ENCODE measurements around the gene DUOXA1.
"Not testable (repeated sequence)": the region's sequence is repeated elsewhere in the genome, so short reads cannot be mapped to it uniquely, and the experiment has no call there.

Gene DUOXA1

DNA sequence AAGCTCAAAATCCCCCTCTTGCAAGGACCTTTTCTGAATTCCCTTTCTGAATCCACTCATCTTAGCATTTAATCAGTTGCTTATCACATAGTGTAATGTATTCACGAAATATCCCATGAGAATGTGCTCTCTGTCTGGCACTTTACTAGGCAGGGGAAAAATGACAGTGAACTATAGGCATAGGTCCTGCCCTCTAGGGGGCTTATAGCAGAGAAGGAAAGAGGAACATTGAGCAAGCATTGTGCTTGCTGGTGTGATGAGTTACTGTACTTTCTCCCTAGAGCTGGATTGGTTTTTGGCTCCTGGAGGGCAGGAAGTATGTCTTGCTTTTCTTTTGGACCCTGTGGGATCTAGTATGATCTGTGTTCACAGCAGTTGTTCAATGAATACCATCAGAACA, 42.2 kb downstream of the DUOXA1 start:
- no peak for DNase-seq

DNA sequence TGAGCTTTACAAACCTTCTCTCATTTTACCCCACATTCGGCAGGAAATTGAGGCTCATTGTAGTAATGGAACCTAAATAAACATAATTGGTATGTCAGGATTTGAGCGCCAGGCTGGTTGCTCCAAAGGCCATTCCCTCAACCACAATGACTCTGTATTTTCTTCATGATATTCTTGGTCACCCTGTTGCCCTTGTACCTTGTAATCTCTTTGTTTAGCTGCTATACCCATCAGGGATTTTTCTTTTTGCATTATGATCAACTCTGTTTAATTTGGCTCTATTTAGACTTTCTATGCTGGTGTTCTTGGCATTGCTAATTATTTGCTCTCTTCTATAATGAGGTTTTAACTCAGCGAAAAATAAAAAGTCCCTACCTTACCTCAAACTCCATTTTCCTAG, 45.5 kb downstream of the DUOXA1 start:
- no peak for DNase-seq

DNA sequence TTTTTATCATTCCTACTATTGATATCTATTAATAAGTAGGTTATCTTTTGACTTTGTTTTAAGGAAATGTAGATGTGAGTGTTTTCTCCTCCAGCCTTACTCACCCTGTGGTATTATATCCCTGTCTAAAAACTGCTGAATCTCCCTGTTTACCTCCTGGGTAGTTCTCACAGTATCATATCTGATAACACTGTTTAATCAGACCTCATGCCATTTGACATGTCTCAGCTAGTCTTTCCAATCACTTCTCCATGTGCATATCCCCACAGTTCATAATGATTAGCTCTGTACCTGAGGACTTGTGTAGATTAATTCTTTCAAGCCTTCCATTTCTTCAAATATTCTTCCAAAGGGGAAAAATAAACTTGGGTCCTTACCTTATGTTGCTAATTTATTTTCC, 46.5 kb downstream of the DUOXA1 start:
- no peak for DNase-seq

DNA sequence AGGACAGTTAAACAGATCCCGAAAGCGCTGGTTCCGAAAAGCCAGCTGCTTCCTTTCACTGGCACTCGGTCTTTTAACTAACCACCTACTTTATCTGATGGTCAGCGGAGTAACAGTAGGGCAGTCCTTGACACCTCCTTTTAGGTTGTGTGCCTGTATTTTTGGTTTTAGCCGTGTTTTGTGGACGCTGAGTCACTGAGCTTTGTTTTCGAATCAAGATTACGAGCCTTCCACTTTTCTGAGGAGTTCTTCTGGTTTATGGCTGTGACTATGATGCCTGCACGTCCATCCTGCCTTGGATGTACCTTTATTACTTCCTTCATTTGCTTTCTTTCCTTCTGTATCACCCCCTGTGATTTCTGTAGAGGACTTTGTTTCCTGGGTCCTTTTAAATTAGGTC, 47.3 kb downstream of the DUOXA1 start:
- not testable (repeated sequence) for DNase-seq

DNA sequence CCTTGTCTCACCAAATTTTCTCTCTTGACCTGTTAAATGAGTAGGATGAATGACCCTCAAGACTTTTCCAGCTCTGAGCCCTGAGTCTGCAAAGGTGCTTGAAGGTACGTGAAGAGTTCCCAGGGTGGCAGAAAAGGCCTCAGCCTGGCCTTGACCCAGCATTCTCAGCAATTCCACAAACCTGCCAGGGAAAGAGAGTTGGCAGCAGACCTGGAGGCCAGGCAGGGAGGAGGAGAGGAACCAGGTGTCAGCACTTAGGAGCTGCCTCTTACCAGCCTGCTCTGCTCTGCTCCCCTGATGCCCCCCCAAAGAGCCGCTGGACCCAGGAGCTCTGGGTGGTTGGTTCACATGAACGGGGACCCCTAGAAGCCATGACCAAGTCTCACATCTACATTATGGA, 49.1 kb downstream of the DUOXA1 start:
- DNase-seq = not testable (repeated sequence)

DNA sequence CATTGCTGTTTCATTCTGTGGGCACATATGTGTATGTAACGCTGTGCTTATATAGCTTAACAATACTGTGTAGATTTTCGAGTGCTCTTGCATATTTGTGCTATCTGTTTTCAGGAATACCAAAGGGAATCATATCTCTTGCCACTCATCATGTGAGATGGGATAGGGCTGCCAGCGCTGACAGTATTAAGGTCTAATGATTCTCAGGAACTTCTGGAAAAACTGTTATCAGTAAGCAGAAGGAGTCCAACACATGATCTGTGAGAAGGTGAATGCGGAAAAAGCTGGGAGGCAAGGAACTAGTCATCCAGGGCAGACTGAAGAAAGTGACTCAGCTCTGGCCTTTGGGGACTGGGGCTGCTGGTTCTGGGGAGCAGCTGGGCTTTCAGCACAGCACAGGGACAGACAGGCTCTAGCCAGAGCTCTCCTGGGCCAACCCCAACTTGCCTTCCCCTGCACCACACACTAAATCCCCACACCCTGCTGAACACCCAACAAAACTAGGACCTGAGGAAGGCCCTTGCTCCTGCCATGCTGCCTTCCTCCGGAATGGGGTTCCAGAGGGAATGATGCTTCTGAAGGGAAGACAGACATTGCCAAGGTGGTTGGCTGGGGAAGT, 49.9 kb downstream of the DUOXA1 start:
- not testable (repeated sequence) for DNase-seq

DNA sequence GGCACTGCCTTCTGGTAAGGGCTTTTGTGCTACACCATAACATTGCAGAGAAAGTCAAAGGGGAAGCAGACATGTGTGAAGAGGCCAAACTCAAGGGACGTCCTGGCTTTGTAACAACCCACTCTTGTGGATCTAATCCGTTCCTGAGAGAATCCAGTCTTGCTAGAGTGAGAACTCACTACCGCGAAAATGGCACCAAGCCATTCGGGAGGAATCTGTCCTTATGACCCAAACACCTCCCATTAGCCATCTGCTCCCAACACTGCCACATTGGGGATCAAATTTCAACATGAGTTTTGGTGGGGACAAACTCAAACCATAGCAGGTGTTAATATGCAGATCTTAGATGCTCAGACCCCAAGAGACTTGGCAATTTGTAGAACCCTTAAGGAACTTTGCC, 50.5 kb downstream of the DUOXA1 start:
- DNase-seq = not testable (repeated sequence)

DNA sequence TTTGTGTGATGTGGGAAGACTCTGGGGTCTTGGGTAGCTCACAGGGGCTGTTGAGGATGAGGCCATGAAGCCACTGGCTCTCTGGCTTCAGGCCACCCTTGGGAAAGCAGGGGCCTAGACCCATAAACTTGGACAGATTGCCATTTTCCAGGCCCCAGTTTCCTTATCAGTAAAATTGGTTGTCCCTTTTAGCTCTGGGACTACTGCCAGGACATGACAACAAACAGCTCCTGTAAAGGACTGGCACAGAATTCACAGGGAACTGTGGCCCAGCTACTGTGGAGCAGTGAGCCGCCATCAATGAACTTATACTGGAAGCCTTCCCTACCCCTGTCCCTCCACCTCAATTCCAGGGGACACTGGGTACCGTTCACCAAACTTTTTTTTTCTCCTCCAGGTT, 52.3 kb downstream of the DUOXA1 start:
- DNase-seq = not testable (repeated sequence)

DNA sequence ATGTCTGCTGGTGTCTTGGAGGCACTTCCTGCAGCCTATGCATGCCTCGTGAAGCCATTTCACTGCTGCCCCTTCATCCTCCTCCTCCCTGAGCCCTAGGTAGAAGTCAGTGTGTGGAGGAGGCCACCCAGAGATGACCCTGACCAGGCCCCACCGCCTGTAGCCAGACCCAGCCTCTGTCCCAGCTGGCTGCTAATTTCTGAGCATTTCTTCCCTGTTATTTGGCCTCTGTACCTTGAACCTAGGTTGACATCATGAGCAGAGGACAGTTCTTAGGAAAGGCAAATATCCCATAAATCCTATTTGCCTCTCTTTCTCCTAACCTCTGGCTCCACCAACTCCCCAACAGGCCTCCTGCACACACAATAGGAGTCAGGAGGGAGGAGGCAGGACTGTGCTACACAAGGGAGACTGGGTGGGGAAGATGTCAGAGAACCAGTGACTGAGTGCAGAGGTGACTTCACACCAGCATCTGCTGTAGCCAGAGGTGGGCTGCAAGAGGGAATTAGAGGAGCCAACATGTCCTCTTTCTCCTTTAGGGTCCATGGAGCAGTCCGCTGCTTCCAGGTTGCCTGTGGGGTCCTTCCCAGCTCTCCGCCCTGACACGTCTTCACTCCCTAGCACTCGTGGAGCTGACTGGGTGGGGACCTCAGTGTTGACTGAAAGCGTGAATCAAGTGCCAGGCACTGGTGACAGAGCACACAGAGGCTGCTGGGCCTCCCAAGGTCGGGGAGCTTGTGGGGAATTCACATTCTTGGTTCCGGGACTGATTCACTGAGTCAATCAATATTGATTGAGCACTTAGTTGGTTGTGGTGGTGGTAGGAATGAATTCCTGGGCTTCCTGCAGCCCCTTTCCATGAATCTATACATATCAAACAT, 54.0 kb downstream of the DUOXA1 start:
- DNase-seq = not testable (repeated sequence)

DNA sequence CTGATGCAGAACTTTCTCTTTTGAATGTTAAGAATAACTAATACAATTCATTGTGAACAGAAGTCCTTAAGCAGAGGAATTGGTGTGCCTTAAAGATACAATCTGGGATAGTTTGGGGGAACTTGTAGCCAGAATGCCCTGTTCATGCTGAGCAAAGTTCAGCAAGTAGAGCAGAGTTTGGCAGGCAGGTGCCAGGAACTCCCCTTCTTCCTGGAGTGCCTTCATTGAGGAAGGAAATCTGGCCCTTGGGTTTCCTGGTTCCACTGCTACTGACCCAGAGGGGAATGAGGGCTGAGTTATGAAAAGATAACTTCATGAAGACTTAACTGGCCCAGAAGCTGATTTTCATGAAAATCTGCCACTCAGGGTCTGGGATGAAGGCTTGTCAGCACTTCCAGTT, 56.1 kb downstream of the DUOXA1 start:
- DNase-seq = not testable (repeated sequence)

DNA sequence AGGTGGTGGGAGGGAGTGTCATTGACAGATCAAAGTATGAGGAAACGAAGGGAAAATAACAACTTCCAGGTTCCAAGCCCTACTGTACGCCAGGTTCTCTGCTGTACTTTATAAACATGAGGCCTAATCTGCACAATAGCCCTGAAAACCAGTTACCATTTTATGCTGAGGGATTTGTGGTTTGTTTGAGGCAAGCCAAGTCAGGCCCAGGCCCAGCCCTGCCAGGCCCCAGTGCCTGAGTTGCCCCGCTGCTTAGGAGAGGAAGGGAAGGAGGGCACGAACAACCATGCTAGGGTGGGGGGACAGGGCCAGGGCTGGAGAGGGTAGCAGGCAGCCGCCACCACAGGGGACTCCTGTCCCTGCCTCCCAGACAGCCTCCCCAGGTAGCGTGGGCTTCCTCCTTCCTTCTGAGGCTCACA, 59.7 kb downstream of the DUOXA1 start:
- not testable (repeated sequence) for DNase-seq

All from NCI-H1417 treated with DMSO at 0.1 percent for 48 hours (cell line).